ENCODE data around the gene TTC38. TPM values are rescaled to one million over a fixed set of nuclear protein-coding genes. Genes with fewer than 3 reads are reported as not detected.
A peak's percentile ranks its signal among the peaks of the same experiment; 100 is the strongest.

TTC38 gene
- total RNA-seq, 2 experiments from 2014 or later = 20.0 to 25.1 TPM

- Mint-ChIP-seq H3K27ac (no peak overlapping the region), H3K27me3 (ENCODE audit: low read depth) (no peaks in the 10 kb centered on the region), H3K36me3 (ENCODE audit: low read depth) (peaks cover 74% of the 10 kb centered on the region), H3K9me3 (ENCODE audit: insufficient read depth) (no peaks in the 10 kb centered on the region), H3K4me3 (no peak overlapping the region), H3K4me1 (ENCODE audit: low read depth) (no peaks in the 10 kb centered on the region)
- ChIA-PET POLR2A (interaction anchor here (1.1 kb wide), 1 partner anchor 13 kb away, joined by 3 read pairs; the partner anchor contains the start of gene TRMU), CTCF (no interaction called here)
- ATAC-seq = no peak
- no peak for DNase-seq
Observed at GRCh38 chr22:46322711-46323110, 54.9 kb downstream of the TTC38 start.

GRCh38 chr22:46323162-46323561, 55.4 kb downstream of the TTC38 start:
- no peaks in the 10 kb centered on the region for H3K27me3 Mint-ChIP-seq (ENCODE audit: low read depth)
- DNase-seq (no peak), ATAC-seq (no peak)
- no peaks in the 10 kb centered on the region for H3K4me1 Mint-ChIP-seq (ENCODE audit: low read depth)
- POLR2A ChIA-PET = interaction anchor here (1.1 kb wide), 1 partner anchor 12 kb away, joined by 3 read pairs; the partner anchor contains the start of gene TRMU
- no peak overlapping the region for H3K27ac Mint-ChIP-seq
- no peaks in the 10 kb centered on the region for H3K9me3 Mint-ChIP-seq (ENCODE audit: insufficient read depth)
- no peak overlapping the region for H3K4me3 Mint-ChIP-seq
- CTCF ChIA-PET = no interaction called here
- peaks cover 74% of the 10 kb centered on the region for H3K36me3 Mint-ChIP-seq (ENCODE audit: low read depth)

GRCh38 chr22:46326066-46326680, 58.4 kb downstream of the TTC38 start:
- Mint-ChIP-seq H3K9me3 (ENCODE audit: insufficient read depth) (no peaks in the 10 kb centered on the region), H3K4me3 (no peak overlapping the region), H3K27me3 (ENCODE audit: low read depth) (no peaks in the 10 kb centered on the region), H3K27ac (no peak overlapping the region), H3K4me1 (ENCODE audit: low read depth) (no peaks in the 10 kb centered on the region), H3K36me3 (ENCODE audit: low read depth) (peaks cover 68% of the 10 kb centered on the region)
- ChIA-PET POLR2A (no interaction called here), CTCF (no interaction called here)
- no peak for ATAC-seq
- no peak for DNase-seq

- POLR2A ChIA-PET = no interaction called here
- CTCF ChIA-PET = interaction anchor here (1.0 kb wide), 1 partner anchor 13 kb away, joined by 3 read pairs; no protein-coding TSS in a partner anchor
- Mint-ChIP-seq H3K36me3 (ENCODE audit: low read depth) (peaks cover 65% of the 10 kb centered on the region), H3K27me3 (ENCODE audit: low read depth) (no peaks in the 10 kb centered on the region), H3K4me3 (no peak overlapping the region), H3K4me1 (ENCODE audit: low read depth) (no peaks in the 10 kb centered on the region), H3K27ac (no peak overlapping the region), H3K9me3 (ENCODE audit: insufficient read depth) (no peaks in the 10 kb centered on the region)
- no peak for ATAC-seq
- no peak for DNase-seq
Observed at GRCh38 chr22:46327691-46328465, 60.1 kb downstream of the TTC38 start.

GRCh38 chr22:46328797-46329196, 61.0 kb downstream of the TTC38 start:
- Mint-ChIP-seq H3K4me1 (ENCODE audit: low read depth) (no peaks in the 10 kb centered on the region), H3K36me3 (ENCODE audit: low read depth) (peaks cover 68% of the 10 kb centered on the region), H3K27me3 (ENCODE audit: low read depth) (no peaks in the 10 kb centered on the region), H3K4me3 (no peak overlapping the region), H3K9me3 (ENCODE audit: insufficient read depth) (no peaks in the 10 kb centered on the region), H3K27ac (no peak overlapping the region)
- ATAC-seq (no peak), DNase-seq (no peak)
- CTCF ChIA-PET = interaction anchor here (1.0 kb wide), 1 partner anchor 14 kb away, joined by 3 read pairs; no protein-coding TSS in a partner anchor
- POLR2A ChIA-PET = no interaction called here

- ChIA-PET CTCF (no interaction called here), POLR2A (no interaction called here)
- ATAC-seq (no peak), DNase-seq (no peak)
- Mint-ChIP-seq H3K36me3 (ENCODE audit: low read depth) (peaks cover 67% of the 10 kb centered on the region), H3K27me3 (ENCODE audit: low read depth) (no peaks in the 10 kb centered on the region), H3K27ac (no peak overlapping the region), H3K9me3 (ENCODE audit: insufficient read depth) (no peaks in the 10 kb centered on the region), H3K4me3 (no peak overlapping the region), H3K4me1 (ENCODE audit: low read depth) (peaks cover 2% of the 10 kb centered on the region)
Observed at GRCh38 chr22:46329616-46330015, 61.8 kb downstream of the TTC38 start.

GRCh38 chr22:46330426-46330825, 62.6 kb downstream of the TTC38 start:
- Mint-ChIP-seq H3K4me1 (ENCODE audit: low read depth) (peaks cover 6% of the 10 kb centered on the region), H3K27ac (no peak overlapping the region), H3K9me3 (ENCODE audit: insufficient read depth) (no peaks in the 10 kb centered on the region), H3K36me3 (ENCODE audit: low read depth) (peaks cover 60% of the 10 kb centered on the region), H3K27me3 (ENCODE audit: low read depth) (no peaks in the 10 kb centered on the region), H3K4me3 (no peak overlapping the region)
- CTCF ChIA-PET = no interaction called here
- ATAC-seq = no peak
- POLR2A ChIA-PET = no interaction called here
- DNase-seq = no peak

GRCh38 chr22:46331496-46331895, 63.7 kb downstream of the TTC38 start:
- Mint-ChIP-seq H3K4me3 (no peak overlapping the region), H3K36me3 (ENCODE audit: low read depth) (peaks cover 55% of the 10 kb centered on the region), H3K4me1 (ENCODE audit: low read depth) (peaks cover 8% of the 10 kb centered on the region), H3K9me3 (ENCODE audit: insufficient read depth) (no peaks in the 10 kb centered on the region), H3K27me3 (ENCODE audit: low read depth) (no peaks in the 10 kb centered on the region), H3K27ac (no peak overlapping the region)
- ATAC-seq (no peak), DNase-seq (no peak)
- POLR2A ChIA-PET = interaction anchor here (0.9 kb wide), 1 partner anchor 9 kb away, joined by 3 read pairs; no protein-coding TSS in a partner anchor
- CTCF ChIA-PET = no interaction called here

GRCh38 chr22:46335201-46336118, 67.7 kb downstream of the TTC38 start, which contains the start of gene TRMU:
TRMU (plus strand) TSS chr22:46335714; CDS start chr22:46335765, 51 bp downstream.
- Mint-ChIP-seq H3K36me3 (ENCODE audit: low read depth) (peaks cover 62% of the 10 kb centered on the region), H3K4me1 (ENCODE audit: low read depth) (peaks cover 21% of the 10 kb centered on the region), H3K4me3 (peak within 1 kb of the TSS; percentile 95), H3K27ac (peak within 1 kb of the TSS; percentile 93), H3K9me3 (ENCODE audit: insufficient read depth) (no peaks in the 10 kb centered on the region), H3K27me3 (ENCODE audit: low read depth) (no peaks in the 10 kb centered on the region)
- POLR2A ChIA-PET = interaction anchor here (0.5 to 1.6 kb wide), 6 partner anchors 12 to 369 kb away, joined by 3 to 4 read pairs (median 3); partner anchors contain the start of gene TTC38
- DNase-seq (peak; percentile 80), ATAC-seq (peak; percentile 90)
- CTCF ChIA-PET = interaction anchor here (0.9 to 1.8 kb wide), 5 partner anchors 28 to 413 kb away, joined by 3 to 5 read pairs (median 3); no protein-coding TSS in a partner anchor

GRCh38 chr22:46336119-46337078, 68.6 kb downstream of the TTC38 start:
- H3K36me3 Mint-ChIP-seq (ENCODE audit: low read depth) = peaks cover 64% of the 10 kb centered on the region
- ATAC-seq (peak; percentile 18), DNase-seq (peak; percentile 35)
- peak overlapping the region; percentile 95 for H3K4me3 Mint-ChIP-seq
- CTCF ChIA-PET = interaction anchor here (0.8 to 1.8 kb wide), 6 partner anchors 29 to 412 kb away, joined by 3 to 5 read pairs (median 3); no protein-coding TSS in a partner anchor
- peaks cover 21% of the 10 kb centered on the region for H3K4me1 Mint-ChIP-seq (ENCODE audit: low read depth)
- H3K27ac Mint-ChIP-seq = peak overlapping the region; percentile 93
- no peaks in the 10 kb centered on the region for H3K27me3 Mint-ChIP-seq (ENCODE audit: low read depth)
- POLR2A ChIA-PET = interaction anchor here (0.7 to 1.6 kb wide), 6 partner anchors 17 to 251 kb away, joined by 3 to 4 read pairs (median 3); partner anchors contain the start of gene TTC38
- no peaks in the 10 kb centered on the region for H3K9me3 Mint-ChIP-seq (ENCODE audit: insufficient read depth)
